Hematopoietic multipotent progenitor cell treated with erythropoietin and hydrocortisone succinate and interleukin-3 and kit ligand, for 4 days (in vitro differentiated cells): Measurements from ENCODE around the gene JAKMIP1.
"Not testable (repeated sequence)": the region's sequence is repeated elsewhere in the genome, so short reads cannot be mapped to it uniquely, and the experiment has no call there.

ENCODE experiments used
- DNase-seq: peaks from one replicate; pipeline ENCODE4 v3.0.0-alpha.2; 2015

JAKMIP1 gene

GRCh38 chr4:6003485-6003884 is 196.9 kb downstream of the JAKMIP1 start:
- DNase-seq, result not testable (repeated sequence)

GRCh38 chr4:6002926-6003325 is 197.4 kb downstream of the JAKMIP1 start:
- DNase-seq, result no peak

- DNase-seq, result no peak
Observed at GRCh38 chr4:6002492-6002833, 197.9 kb downstream of the JAKMIP1 start.

GRCh38 chr4:6001680-6002491 is 198.5 kb downstream of the JAKMIP1 start:
- DNase-seq, result no peak

GRCh38 chr4:5999830-6000365 is 200.5 kb downstream of the JAKMIP1 start:
- no peak for DNase-seq

- DNase-seq, result no peak
Observed at GRCh38 chr4:5999356-5999755, 201.0 kb downstream of the JAKMIP1 start.

- peak; percentile 72 for DNase-seq
Observed at GRCh38 chr4:5998333-5998936, 201.9 kb downstream of the JAKMIP1 start.

- DNase-seq, result no peak
Observed at GRCh38 chr4:5996641-5997040, 203.7 kb downstream of the JAKMIP1 start.

- no peak for DNase-seq
Observed at GRCh38 chr4:5995901-5996623, 204.3 kb downstream of the JAKMIP1 start.

- DNase-seq, result no peak
Observed at GRCh38 chr4:5993876-5994811, 206.2 kb downstream of the JAKMIP1 start.

GRCh38 chr4:5993346-5993745 is 207.0 kb downstream of the JAKMIP1 start:
- not testable (repeated sequence) for DNase-seq

- DNase-seq, result no peak
Observed at GRCh38 chr4:5992828-5993321, 207.5 kb downstream of the JAKMIP1 start.

- DNase-seq, result no peak
Observed at GRCh38 chr4:5992171-5992827, 208.1 kb downstream of the JAKMIP1 start.

- no peak for DNase-seq
Observed at GRCh38 chr4:5991405-5991804, 208.9 kb downstream of the JAKMIP1 start.

- no peak for DNase-seq
Observed at GRCh38 chr4:5990446-5991160, 209.7 kb downstream of the JAKMIP1 start.

- DNase-seq, result no peak
Observed at GRCh38 chr4:5989236-5990225, 210.8 kb downstream of the JAKMIP1 start.

- DNase-seq, result peak; percentile 25
Observed at GRCh38 chr4:5988086-5988845, 212.1 kb downstream of the JAKMIP1 start.

GRCh38 chr4:5984843-5985242 is 215.5 kb downstream of the JAKMIP1 start:
- no peak for DNase-seq
